HepG2 (cell line): ENCODE data around the gene GPR26. TPM values are rescaled to one million over a fixed set of nuclear protein-coding genes. Genes with fewer than 3 reads are reported as not detected.

ENCODE experiments used
- ATAC-seq: fragments of 200-7000 bp; cut with Tn5 transposase; 3 replicates; pipeline ENCODE4 v1.9.1; 2020; ENCODE audit warnings: mild to moderate bottlenecking, moderate library complexity
- BruUV-seq: library from RNA; stranded (reverse); fragments of 400-500 nt; replicated peaks from 2 replicates; lab custom pipeline; 2021; lab: Mats Ljungman, UMichigan
- CTCF ChIA-PET: fragments of 300-600 bp; formaldehyde crosslinking; extraction: SDS; loops from one replicate; lab custom pipeline; 2021; ENCODE audit warnings: low total read pairs, inconsistent platforms, low intra/inter-chr PET ratio; lab: Yijun Ruan, JAX
- POLR2A ChIA-PET: fragments of 350-600 bp; sonication (Branson Sonifier 250); formaldehyde crosslinking; loops from one replicate; lab custom pipeline; 2020; ENCODE audit warnings: antibody characterized with exemption, inconsistent platforms; lab: Yijun Ruan, JAX
- DNase-seq: peaks from one replicate; pipeline ENCODE4 v3.0.0-alpha.2; 2015; ENCODE audit warnings: low spot score
- FAIRE-seq: peaks from 3 replicates; lab custom pipeline; 2011; peaks lifted over from hg19 to GRCh38; lab: Jason Lieb, UNC
- H2AFZ ChIP-seq: one replicate; pipeline ENCODE4 v1.6.1; 2011; ENCODE audit warnings: low read length, inconsistent platforms
- H3K27ac ChIP-seq: fragments of 300-600 bp; 3 replicates; pipeline ENCODE4 v1.8.0; 2011; ENCODE audit warnings: mixed run types, mild to moderate bottlenecking, mixed read lengths, low read length, inconsistent platforms; ENCODE audit not compliant: insufficient read depth; ENCODE audit errors: extremely low read length
- H3K27me3 ChIP-seq, 2 experiments: fragments of 200-600 bp in 1 of 2; 2 replicates in 1 of 2; 3 replicates in 1 of 2; pipeline versions ENCODE4 v1.6.0 to v1.8.0; 2011; ENCODE audit warnings: low read length in 2 of 2, mild to moderate bottlenecking in 2 of 2, moderate library complexity in 2 of 2, inconsistent platforms in 1 of 2; ENCODE audit not compliant: insufficient read depth in 2 of 2, control insufficient read depth in 1 of 2
- H3K36me3 ChIP-seq, 2 experiments: fragments of 200-600 bp in 1 of 2; replicated peaks in 1 of 2; 2 replicates in 1 of 2; 3 replicates in 1 of 2; pipeline versions ENCODE4 v1.5.1 to v1.8.0; 2011; ENCODE audit warnings: low read length in 2 of 2, inconsistent platforms in 1 of 2; ENCODE audit not compliant: insufficient read depth in 2 of 2, control insufficient read depth in 1 of 2
- H3K4me1 ChIP-seq: 2 replicates; pipeline ENCODE4 v1.5.1; 2012; ENCODE audit warnings: low read length, inconsistent platforms; ENCODE audit not compliant: insufficient read depth
- H3K4me2 ChIP-seq: 2 replicates; pipeline ENCODE4 v1.6.0; 2011; ENCODE audit warnings: low read depth, low read length, inconsistent platforms
- H3K4me3 ChIP-seq, 3 experiments: fragments of 200-600 bp in 1 of 3; sonication (generic), shearing (Covaris generic) in 1 of 3; replicated peaks in 1 of 3; 2 replicates each; pipeline ENCODE4 v1.5.1; 2011 to 2016; ENCODE audit warnings: low read length in 3 of 3, inconsistent platforms in 2 of 3, low read depth in 2 of 3, mild to moderate bottlenecking in 2 of 3, control low read depth in 1 of 3, mixed read lengths in 1 of 3; ENCODE audit not compliant: insufficient read depth in 1 of 3
- H3K79me2 ChIP-seq: one replicate; pipeline ENCODE4 v1.6.1; 2011; ENCODE audit warnings: low read length, inconsistent platforms; ENCODE audit not compliant: insufficient read depth
- H3K9ac ChIP-seq: 2 replicates; pipeline ENCODE4 v1.6.0; 2011; ENCODE audit warnings: mild to moderate bottlenecking, low read depth, low read length, inconsistent platforms; ENCODE audit not compliant: insufficient read depth
- H3K9me3 ChIP-seq: 2 replicates; pipeline ENCODE4 v1.5.1; 2012; ENCODE audit warnings: mild to moderate bottlenecking, low read length
- H4K20me1 ChIP-seq: 2 replicates; pipeline ENCODE4 v1.6.0; 2011; ENCODE audit warnings: inconsistent platforms, mild to moderate bottlenecking, low read length, moderate library complexity; ENCODE audit not compliant: insufficient read depth
- E2F2 ChIP-seq: sonication (generic); formaldehyde crosslinking; IDR thresholded peaks from 2 replicates; pipeline ENCODE4 v1.4.0; 2020; ENCODE audit warnings: missing genetic modification reagents, borderline replicate concordance
- MED8 ChIP-seq: sonication (generic); formaldehyde crosslinking; IDR thresholded peaks from 2 replicates; pipeline ENCODE4 v1.8.1; 2023; ENCODE audit warnings: mild to moderate bottlenecking, missing genetic modification reagents; ENCODE audit not compliant: insufficient replicate concordance
- MYC ChIP-seq: sonication (generic); formaldehyde crosslinking; IDR thresholded peaks from 2 replicates; pipeline ENCODE4 v1.9.0; 2021; ENCODE audit warnings: missing genetic modification reagents, borderline replicate concordance
- PPARG ChIP-seq: conservative IDR thresholded peaks from 2 replicates; pipeline ENCODE4 v1.6.1; 2016; ENCODE audit warnings: missing biosample characterization, missing genetic modification reagents
- RELA ChIP-seq: sonication (generic); formaldehyde crosslinking; IDR thresholded peaks from 2 replicates; pipeline ENCODE4 v1.4.0; 2020; ENCODE audit warnings: missing genetic modification reagents
- RXRB ChIP-seq: IDR thresholded peaks from 2 replicates; pipeline ENCODE4 v1.6.1; 2016; ENCODE audit warnings: borderline replicate concordance, missing genetic modification reagents, missing compliant biosample characterization
- ZNF296 ChIP-seq: sonication (generic); formaldehyde crosslinking; conservative IDR thresholded peaks from 2 replicates; pipeline ENCODE4 v1.5.0; 2020; ENCODE audit warnings: mild to moderate bottlenecking, missing genetic modification reagents
- ZNF484 ChIP-seq: sonication (generic); formaldehyde crosslinking; IDR thresholded peaks from 2 replicates; pipeline ENCODE4 v1.5.1; 2020; ENCODE audit warnings: mild to moderate bottlenecking, low read depth, missing genetic modification reagents, borderline replicate concordance
- ZNF615 ChIP-seq: sonication (generic); formaldehyde crosslinking; IDR thresholded peaks from 2 replicates; pipeline ENCODE4 v1.5.0; 2020; ENCODE audit warnings: mild to moderate bottlenecking, missing genetic modification reagents, borderline replicate concordance
- WGBS: methylation state at CpG from one replicate; pipeline ENCODE4 v1.1.6; 2017; ENCODE audit warnings: low lambda C conversion rate; 5-methylcytosine and 5-hydroxymethylcytosine counted together
- in situ Hi-C: cut with HindIII; loops from 2 replicates; pipeline ENCODE4 v1.10.0; 2017; ENCODE audit warnings: low pct_unique_long_range_greater_than_20kb; ENCODE audit not compliant: extremely low pct_ligation_motif_present
- intact Hi-C: fragments of 100-400 bp; cut with micrococcal nuclease; formaldehyde crosslinking; loops from one replicate; pipeline ENCODE4 v1.10.0; 2022; ENCODE audit not compliant: unreplicated experiment
- polyA plus RNA-seq, 8 experiments: library from polyadenylated mRNA; depleted of rRNA in 3 of 8; stranded (reverse) in 7 of 8; unstranded in 1 of 8; fragments of >200 nt; fragmentation: Illumina TruSeq in 4 of 8; extraction: Trizol in 4 of 8; gene quantifications; 2 replicates each; pipeline versions ENCODE4 v1.2.1 to v1.2.3, GENCODE V29; 2011 to 2016; ENCODE audit warnings: low read depth in 4 of 8, missing spikeins in 1 of 8, mixed read lengths in 1 of 8; ENCODE audit not compliant: insufficient read depth in 1 of 8
- total RNA-seq, 5 experiments: library from RNA; depleted of rRNA; stranded (reverse); fragments of >200 nt; fragmentation: Illumina TruSeq; extraction: Trizol; gene quantifications; 2 replicates each; pipeline ENCODE4 v1.2.3, GENCODE V29; 2016; ENCODE audit warnings: low read depth in 1 of 5
- TF ChIP-seq, protein P1 (sequence below), 2 experiments: sonication (generic) in 1 of 2; formaldehyde crosslinking in 1 of 2; IDR thresholded peaks; 2 replicates each; pipeline versions ENCODE4 v1.5.1 to v1.6.1; 2011 to 2020; ENCODE audit warnings: borderline replicate concordance in 1 of 2, low read depth in 1 of 2, low read length in 1 of 2, mild to moderate bottlenecking in 1 of 2, missing genetic modification reagents in 1 of 2, moderate library complexity in 1 of 2

The GPR26 gene
- total and polyA plus RNA-seq, 2 of the 13 experiments (the other 11 are each of a cell fraction or from before 2014, with no cell fraction given): not detected

DNA sequence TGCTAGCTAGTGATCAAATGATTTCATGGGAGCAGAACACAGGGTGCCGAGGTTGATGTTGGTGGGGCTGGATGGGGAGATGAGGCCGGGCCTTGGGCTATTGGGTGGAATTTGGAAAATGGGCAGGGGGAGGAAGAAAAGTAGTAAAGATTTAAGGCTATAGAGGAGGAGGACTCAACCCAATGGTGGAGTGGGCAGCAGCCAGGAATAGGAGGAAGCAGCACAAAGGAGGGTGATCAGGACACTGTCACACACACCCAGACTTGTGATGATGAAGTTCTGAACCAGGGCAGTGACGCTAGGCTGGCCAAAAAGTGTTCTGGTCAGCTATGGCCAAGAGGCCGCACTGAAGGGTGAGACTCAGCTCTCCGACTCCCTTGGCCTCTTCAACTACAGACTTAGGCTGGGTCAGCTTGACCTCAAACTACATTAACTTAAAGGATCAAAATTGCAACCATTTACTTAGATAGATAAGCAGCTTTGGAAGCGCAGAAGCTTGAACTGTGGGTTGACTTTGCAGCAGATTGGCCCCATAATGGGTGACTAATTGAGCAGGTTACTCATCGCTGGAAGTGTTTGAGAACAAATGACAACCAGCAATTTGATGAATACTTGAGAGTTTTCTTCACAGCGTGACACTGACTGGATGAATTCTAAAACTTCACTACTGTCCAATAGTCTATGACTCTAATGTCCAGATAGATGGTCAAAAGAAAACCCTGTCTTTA lies 29.4 kb upstream of the GPR26 start (continued):
- TF ChIP-seq RELA (CRISPR knock-in tag): no peak
- no peak for TF ChIP-seq ZNF484

GRCh38 chr10:123637326-123637880 lies 28.8 kb upstream of the GPR26 start:
- no peaks in the 10 kb centered on the region for H3K4me1 ChIP-seq
- CTCF ChIA-PET: no interaction called here
- TF ChIP-seq ZNF296 (CRISPR knock-in tag) (no peak), ZNF615 (CRISPR knock-in tag) (no peak)

DNA sequence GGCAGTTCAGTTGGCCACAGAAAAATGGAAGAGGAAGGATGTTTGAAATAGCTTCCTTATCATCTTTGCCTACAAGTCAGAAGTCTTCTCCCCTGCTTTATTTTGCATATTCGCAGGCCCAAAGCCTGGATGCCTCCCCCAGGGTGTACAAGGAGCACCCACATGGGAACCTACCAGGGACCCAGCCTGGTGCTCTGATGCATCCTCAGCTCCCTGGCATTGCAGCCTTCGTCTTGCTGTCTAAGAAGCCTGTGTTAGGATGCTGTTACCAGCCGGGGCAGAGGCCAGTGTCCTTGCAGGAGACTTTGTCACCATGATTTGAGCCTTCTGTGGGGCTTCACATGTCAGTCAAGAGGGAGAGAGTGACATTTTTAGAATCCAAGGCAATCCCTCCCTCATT lies 27.0 kb upstream of the GPR26 start:
- Histone ChIP-seq H3K4me3 (no peak overlapping the region), H3K4me1 (no peaks in the 10 kb centered on the region), H4K20me1 (no peaks in the 10 kb centered on the region; the same call in 1 of the 2 replicates), H3K27ac (no peak overlapping the region), H3K4me2 (no peak overlapping the region), H3K27me3 (peaks cover 2 to 18% of the 10 kb centered on the region in 2 experiments; a peak in 3 of 5 replicates), H3K79me2 (no peaks in the 10 kb centered on the region), H3K36me3 (no peaks in the 10 kb centered on the region), H2AFZ (no peak overlapping the region), H3K9me3 (no peaks in the 10 kb centered on the region), H3K9ac (no peak overlapping the region)
- intact Hi-C loops: no loop called here
- no peak for FAIRE-seq
- WGBS: 0% methylated on average over 3 of the region's 3 CpGs
- TF ChIP-seq, protein P1, sequence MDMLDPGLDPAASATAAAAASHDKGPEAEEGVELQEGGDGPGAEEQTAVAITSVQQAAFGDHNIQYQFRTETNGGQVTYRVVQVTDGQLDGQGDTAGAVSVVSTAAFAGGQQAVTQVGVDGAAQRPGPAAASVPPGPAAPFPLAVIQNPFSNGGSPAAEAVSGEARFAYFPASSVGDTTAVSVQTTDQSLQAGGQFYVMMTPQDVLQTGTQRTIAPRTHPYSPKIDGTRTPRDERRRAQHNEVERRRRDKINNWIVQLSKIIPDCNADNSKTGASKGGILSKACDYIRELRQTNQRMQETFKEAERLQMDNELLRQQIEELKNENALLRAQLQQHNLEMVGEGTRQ (IDR thresholded peaks at IDR 0.05; ENCODE audit: low read depth, low read length): no peak
- TF ChIP-seq, protein P1 (CRISPR knock-in tag; IDR thresholded peaks at IDR 0.05; ENCODE audit: borderline replicate concordance): no peak
- TF ChIP-seq E2F2 (no peak), RXRB (CRISPR knock-in tag) (no peak), MYC (CRISPR knock-in tag) (no peak), PPARG (CRISPR knock-in tag) (no peak), MED8 (no peak)
- no TSS peak for BruUV-seq
- in situ Hi-C loops: no loop called here
- POLR2A ChIA-PET: no interaction called here
- no peak for ATAC-seq
- DNase-seq: no peak
- CTCF ChIA-PET: no interaction called here

More at GRCh38 chr10:123637326-123637880, 28.8 kb upstream of the GPR26 start:
- Histone ChIP-seq H3K27me3 (peaks cover 0 to 13% of the 10 kb centered on the region in 2 experiments; a peak in 3 of 5 replicates), H3K9ac (no peak overlapping the region), H3K4me3 (no peak overlapping the region), H4K20me1 (no peaks in the 10 kb centered on the region; the same call in 1 of the 2 replicates), H3K4me2 (no peak overlapping the region), H3K79me2 (no peaks in the 10 kb centered on the region), H3K27ac (no peak overlapping the region), H3K36me3 (no peaks in the 10 kb centered on the region), H3K9me3 (no peaks in the 10 kb centered on the region), H2AFZ (no peak overlapping the region)
- in situ Hi-C loops: no loop called here
- FAIRE-seq (no peak), ATAC-seq (no peak), DNase-seq (no peak)
- intact Hi-C loops: no loop called here
- POLR2A ChIA-PET: no interaction called here
- 8% methylated on average over 4 of the region's 6 CpGs for WGBS
- no TSS peak for BruUV-seq
